Breast epithelium (tissue), 4 donors: Measurements from ENCODE around the gene UTP25. TPM values are rescaled to one million over a fixed set of nuclear protein-coding genes. Genes with fewer than 3 reads are reported as not detected.

Experiments used
- DNase-seq, 2 donors: peaks; one replicate each; pipeline ENCODE4 v3.0.0-alpha.2; 2019; ENCODE audit warnings: low spot score in 2 of 2
- H3K27ac ChIP-seq, 2 donors: fragments of 200-600 bp; sonication (generic) in 1 of 2; one replicate each; pipeline ENCODE4 v1.5.1; 2016 to 2019; ENCODE audit warnings: mild to moderate bottlenecking in 1 of 2
- H3K27me3 ChIP-seq, 2 donors: fragments of 200-600 bp; sonication (generic) in 1 of 2; one replicate each; pipeline versions ENCODE4 v1.5.1 to v1.6.0; 2017 to 2019; ENCODE audit warnings: control low read depth in 1 of 2, mild to moderate bottlenecking in 1 of 2
- H3K36me3 ChIP-seq: fragments of 200-600 bp; one replicate; pipeline ENCODE4 v1.5.1; 2019
- H3K4me1 ChIP-seq, 2 donors: fragments of 200-600 bp; sonication (generic); one replicate each; pipeline ENCODE4 v1.5.1; 2016 to 2019; ENCODE audit warnings: control low read depth in 1 of 2
- H3K4me3 ChIP-seq, 3 donors: fragments of 200-600 bp; sonication (generic); 1 replicate in 2 of 3; 2 replicates in 1 of 3; pipeline ENCODE4 v1.5.1; 2016 to 2019; ENCODE audit warnings: mild to moderate bottlenecking in 3 of 3, moderate library complexity in 2 of 3
- H3K9me3 ChIP-seq, 2 donors: fragments of 200-600 bp; sonication (generic) in 1 of 2; one replicate each; pipeline ENCODE4 v1.5.1; 2016 to 2019; ENCODE audit warnings: control low read depth in 1 of 2
- POLR2A ChIP-seq: fragments of 450-650 bp; IDR thresholded peaks from one replicate; pipeline ENCODE4 v1.6.1; 2016; ENCODE audit warnings: antibody characterized with exemption, mild to moderate bottlenecking, moderate library complexity
- POLR2AphosphoS5 ChIP-seq, 3 donors: sonication (generic); formaldehyde crosslinking; IDR thresholded peaks; one replicate each; pipeline ENCODE4 v1.6.1; 2017; ENCODE audit warnings: antibody characterized with exemption in 3 of 3
- intact Hi-C: fragments of 100-400 bp; cut with DNase I; formaldehyde crosslinking; loops from one replicate; pipeline ENCODE4 v1.15.1; 2023; ENCODE audit warnings: low total_unique reads
- total RNA-seq, 3 donors: library from RNA; depleted of rRNA; stranded (reverse); fragments of >200 nt; gene quantifications; one replicate each; pipeline ENCODE4 v1.1.0, GENCODE V29; 2016
- TF ChIP-seq, protein P1 (sequence below), 3 donors: fragments of 450-650 bp; IDR thresholded peaks; one replicate each; pipeline ENCODE4 v1.5.1; 2016 to 2017; ENCODE audit warnings: antibody characterized with exemption in 3 of 3, mild to moderate bottlenecking in 3 of 3, moderate library complexity in 3 of 3

UTP25 gene
- total RNA-seq, 3 donors from 2014 or later = 6.4 to 15.5 (median 11.1) TPM

- H3K36me3 ChIP-seq = no peaks in the 10 kb centered on the region
- TF ChIP-seq, protein P1, sequence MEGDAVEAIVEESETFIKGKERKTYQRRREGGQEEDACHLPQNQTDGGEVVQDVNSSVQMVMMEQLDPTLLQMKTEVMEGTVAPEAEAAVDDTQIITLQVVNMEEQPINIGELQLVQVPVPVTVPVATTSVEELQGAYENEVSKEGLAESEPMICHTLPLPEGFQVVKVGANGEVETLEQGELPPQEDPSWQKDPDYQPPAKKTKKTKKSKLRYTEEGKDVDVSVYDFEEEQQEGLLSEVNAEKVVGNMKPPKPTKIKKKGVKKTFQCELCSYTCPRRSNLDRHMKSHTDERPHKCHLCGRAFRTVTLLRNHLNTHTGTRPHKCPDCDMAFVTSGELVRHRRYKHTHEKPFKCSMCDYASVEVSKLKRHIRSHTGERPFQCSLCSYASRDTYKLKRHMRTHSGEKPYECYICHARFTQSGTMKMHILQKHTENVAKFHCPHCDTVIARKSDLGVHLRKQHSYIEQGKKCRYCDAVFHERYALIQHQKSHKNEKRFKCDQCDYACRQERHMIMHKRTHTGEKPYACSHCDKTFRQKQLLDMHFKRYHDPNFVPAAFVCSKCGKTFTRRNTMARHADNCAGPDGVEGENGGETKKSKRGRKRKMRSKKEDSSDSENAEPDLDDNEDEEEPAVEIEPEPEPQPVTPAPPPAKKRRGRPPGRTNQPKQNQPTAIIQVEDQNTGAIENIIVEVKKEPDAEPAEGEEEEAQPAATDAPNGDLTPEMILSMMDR (IDR thresholded peaks at IDR 0.05) = no peak
- TF ChIP-seq POLR2A (no peak), POLR2AphosphoS5 (IDR thresholded peaks at IDR 0.05) (no peak)
- intact Hi-C loops = no loop called here
- no peak overlapping the region for H3K27ac ChIP-seq
- H3K9me3 ChIP-seq = no peaks in the 10 kb centered on the region
- H3K4me3 ChIP-seq = no peak overlapping the region
- no peaks in the 10 kb centered on the region for H3K4me1 ChIP-seq
- DNase-seq = no peak
- H3K27me3 ChIP-seq = peaks cover 0 to 3% of the 10 kb centered on the region in 2 donors
Measured at GRCh38 chr1:209861242-209861641, 33.5 kb downstream of the UTP25 start.

GRCh38 chr1:209862391-209863356, 34.9 kb downstream of the UTP25 start:
- H3K4me1 ChIP-seq = no peaks in the 10 kb centered on the region
- DNase-seq = no peak
- no peaks in the 10 kb centered on the region for H3K9me3 ChIP-seq
- no peaks in the 10 kb centered on the region for H3K36me3 ChIP-seq
- H3K4me3 ChIP-seq = no peak overlapping the region
- peaks cover 0 to 3% of the 10 kb centered on the region in 2 donors for H3K27me3 ChIP-seq
- intact Hi-C loops = no loop called here
- H3K27ac ChIP-seq = no peak overlapping the region
- TF ChIP-seq POLR2A (no peak), POLR2AphosphoS5 (IDR thresholded peaks at IDR 0.05) (no peak)
- TF ChIP-seq, protein P1 (IDR thresholded peaks at IDR 0.05) = no peak

GRCh38 chr1:209863766-209864485, 36.2 kb downstream of the UTP25 start:
- H3K36me3 ChIP-seq = no peaks in the 10 kb centered on the region
- H3K27me3 ChIP-seq = peaks cover 0 to 3% of the 10 kb centered on the region in 2 donors
- H3K27ac ChIP-seq = no peak overlapping the region
- no peaks in the 10 kb centered on the region for H3K9me3 ChIP-seq
- no peak for DNase-seq
- H3K4me1 ChIP-seq = no peaks in the 10 kb centered on the region
- H3K4me3 ChIP-seq = no peak overlapping the region
- no peak for TF ChIP-seq POLR2AphosphoS5 (IDR thresholded peaks at IDR 0.05)
- intact Hi-C loops = no loop called here

DNA sequence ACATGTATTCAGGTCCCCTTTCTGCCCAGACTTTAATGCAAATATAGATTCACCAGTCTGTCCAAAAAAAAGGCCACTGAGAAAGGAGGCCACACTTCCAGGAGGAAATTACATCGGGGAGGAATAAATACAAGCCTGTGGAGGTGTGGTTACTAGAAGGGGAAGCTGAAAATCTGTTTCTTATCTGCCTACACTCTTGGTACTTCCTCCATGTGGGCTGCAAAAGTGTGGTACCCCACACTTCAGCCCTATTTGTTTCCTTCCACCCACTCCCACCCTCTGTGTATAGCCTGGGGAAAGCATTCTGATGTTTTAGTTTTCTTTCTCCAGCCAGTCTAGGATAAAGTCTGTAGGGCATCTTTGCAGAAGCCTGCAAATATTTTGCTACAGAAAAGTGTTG, 38.4 kb downstream of the UTP25 start:
- Histone ChIP-seq H3K4me1 (no peaks in the 10 kb centered on the region), H3K27me3 (peaks cover 0 to 3% of the 10 kb centered on the region in 2 donors), H3K36me3 (no peaks in the 10 kb centered on the region), H3K27ac (no peak overlapping the region), H3K4me3 (no peak overlapping the region), H3K9me3 (no peaks in the 10 kb centered on the region)
- no peak for TF ChIP-seq POLR2A
- no peak for TF ChIP-seq POLR2AphosphoS5 (IDR thresholded peaks at IDR 0.05)
- TF ChIP-seq, protein P1 (IDR thresholded peaks at IDR 0.05) = no peak
- intact Hi-C loops = no loop called here
- DNase-seq = no peak

- Histone ChIP-seq H3K4me3 (no peak overlapping the region), H3K27me3 (no peaks in the 10 kb centered on the region), H3K36me3 (no peaks in the 10 kb centered on the region), H3K9me3 (no peaks in the 10 kb centered on the region), H3K4me1 (no peaks in the 10 kb centered on the region), H3K27ac (peak overlapping the region in 1 of 2 donors; percentile 8)
- intact Hi-C loops = no loop called here
- TF ChIP-seq POLR2AphosphoS5 (IDR thresholded peaks at IDR 0.05) (no peak), POLR2A (no peak)
- TF ChIP-seq, protein P1 (IDR thresholded peaks at IDR 0.05) = no peak
- no peak for DNase-seq
Measured at GRCh38 chr1:209869291-209870149, 41.7 kb downstream of the UTP25 start.
